Activated naive CD8-positive, alpha-beta T cell treated with anti-CD3 and anti-CD28 coated beads for 36 hours (primary cell): ENCODE measurements around the gene TNPO2. TPM values are rescaled to one million over a fixed set of nuclear protein-coding genes. Genes with fewer than 3 reads are reported as not detected.
"Not testable (repeated sequence)": the region's sequence is repeated elsewhere in the genome, so short reads cannot be mapped to it uniquely, and the experiment has no call there.

Experiments used
- DNase-seq: peaks from one replicate; pipeline ENCODE4 v3.0.0; 2021
- H3K27ac Mint-ChIP-seq: one replicate; pipeline ENCODE4 v1.8.0; 2022; ENCODE audit warnings: mild to moderate bottlenecking, moderate library complexity, mixed read lengths
- H3K27me3 Mint-ChIP-seq: one replicate; pipeline ENCODE4 v1.8.0; 2022; ENCODE audit warnings: mild to moderate bottlenecking, mixed read lengths
- H3K36me3 Mint-ChIP-seq: one replicate; pipeline ENCODE4 v1.8.0; 2021; ENCODE audit warnings: mild to moderate bottlenecking, mixed read lengths
- H3K4me1 Mint-ChIP-seq: one replicate; pipeline ENCODE4 v1.8.0; 2021; ENCODE audit warnings: mixed read lengths
- H3K4me3 Mint-ChIP-seq: one replicate; pipeline ENCODE4 v1.8.0; 2022; ENCODE audit warnings: mild to moderate bottlenecking, moderate library complexity, mixed read lengths
- H3K9me3 Mint-ChIP-seq: one replicate; pipeline ENCODE4 v1.8.0; 2022; ENCODE audit warnings: mixed read lengths
- total RNA-seq, 2 experiments: library from RNA; stranded (reverse); gene quantifications; one replicate each; pipeline ENCODE4 v1.2.3, GENCODE V29; 2021

The TNPO2 gene
- total RNA-seq, 2 experiments from 2014 or later = 125 to 134 TPM

DNA sequence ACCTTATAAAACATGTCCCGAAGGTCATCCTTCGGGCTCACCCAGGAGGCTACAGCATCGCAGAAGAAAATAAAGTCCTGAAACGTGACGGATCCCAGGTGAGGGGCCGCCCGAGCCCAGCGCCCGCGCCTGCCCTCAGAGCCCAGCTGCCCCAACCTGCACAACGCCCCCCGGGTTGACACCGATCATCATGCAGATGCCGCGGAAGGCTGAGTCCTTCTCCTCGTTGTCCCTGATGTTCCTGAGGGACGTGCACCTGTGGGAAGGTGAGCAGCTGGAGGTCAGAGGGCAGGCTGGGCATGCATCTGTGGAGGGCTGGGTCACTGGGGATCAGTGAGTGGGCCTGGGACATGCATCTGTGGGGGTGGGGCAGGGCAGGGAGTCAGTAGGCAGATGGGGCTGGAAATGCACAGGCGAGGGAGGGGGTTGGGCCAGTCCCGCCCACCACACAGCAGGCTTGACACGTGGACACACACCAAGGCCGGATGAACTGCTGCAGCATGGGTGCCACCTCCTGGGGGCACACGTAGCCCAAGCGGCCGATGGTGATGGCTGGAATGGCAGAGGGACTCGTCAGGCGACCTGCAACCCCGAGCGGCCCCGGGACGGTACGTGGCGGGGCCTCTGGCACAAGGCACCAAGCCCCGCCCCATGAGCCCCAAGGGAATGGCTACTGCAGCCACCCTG lies 22.0 kb downstream of the TNPO2 start:
- DNase-seq = no peak
- Mint-ChIP-seq H3K4me1 (peaks cover 2% of the 10 kb centered on the region), H3K27ac (no peak overlapping the region), H3K4me3 (no peak overlapping the region), H3K27me3 (no peaks in the 10 kb centered on the region), H3K36me3 (peaks cover 36% of the 10 kb centered on the region), H3K9me3 (no peaks in the 10 kb centered on the region)

DNA sequence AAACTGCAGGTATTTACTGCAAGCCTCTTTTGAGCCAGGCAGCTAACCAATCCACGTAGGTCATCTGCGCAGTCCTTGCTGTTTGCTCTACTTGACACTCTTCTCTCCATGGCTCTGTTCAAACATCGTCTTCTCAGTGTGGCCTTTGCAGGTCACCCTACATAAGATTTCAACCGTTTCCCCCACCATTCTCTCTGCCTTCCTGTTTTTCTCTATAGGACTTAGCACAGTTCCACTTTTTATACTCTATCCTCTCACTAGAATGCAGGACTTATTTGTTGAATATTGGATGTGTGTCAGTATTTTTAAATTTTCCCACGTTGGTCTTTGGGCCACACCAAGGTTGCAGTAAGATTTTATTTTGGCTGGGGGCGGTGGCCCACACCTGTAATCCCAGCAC lies 25.6 kb downstream of the TNPO2 start:
- no peaks in the 10 kb centered on the region for H3K9me3 Mint-ChIP-seq
- H3K4me1 Mint-ChIP-seq = peaks cover 7% of the 10 kb centered on the region
- H3K4me3 Mint-ChIP-seq = peak overlapping the region; percentile 30
- H3K36me3 Mint-ChIP-seq = peaks cover 19% of the 10 kb centered on the region
- H3K27ac Mint-ChIP-seq = peak overlapping the region; percentile 6
- DNase-seq = no peak
- no peaks in the 10 kb centered on the region for H3K27me3 Mint-ChIP-seq

GRCh38 chr19:12697425-12697824 lies 26.3 kb downstream of the TNPO2 start:
- not testable (repeated sequence) for DNase-seq, H3K4me1 Mint-ChIP-seq, H3K9me3 Mint-ChIP-seq, H3K27me3 Mint-ChIP-seq
- H3K27ac Mint-ChIP-seq = peak overlapping the region; percentile 94
- peak overlapping the region; percentile 87 for H3K4me3 Mint-ChIP-seq
- H3K36me3 Mint-ChIP-seq = peaks cover 16% of the 10 kb centered on the region

DNA sequence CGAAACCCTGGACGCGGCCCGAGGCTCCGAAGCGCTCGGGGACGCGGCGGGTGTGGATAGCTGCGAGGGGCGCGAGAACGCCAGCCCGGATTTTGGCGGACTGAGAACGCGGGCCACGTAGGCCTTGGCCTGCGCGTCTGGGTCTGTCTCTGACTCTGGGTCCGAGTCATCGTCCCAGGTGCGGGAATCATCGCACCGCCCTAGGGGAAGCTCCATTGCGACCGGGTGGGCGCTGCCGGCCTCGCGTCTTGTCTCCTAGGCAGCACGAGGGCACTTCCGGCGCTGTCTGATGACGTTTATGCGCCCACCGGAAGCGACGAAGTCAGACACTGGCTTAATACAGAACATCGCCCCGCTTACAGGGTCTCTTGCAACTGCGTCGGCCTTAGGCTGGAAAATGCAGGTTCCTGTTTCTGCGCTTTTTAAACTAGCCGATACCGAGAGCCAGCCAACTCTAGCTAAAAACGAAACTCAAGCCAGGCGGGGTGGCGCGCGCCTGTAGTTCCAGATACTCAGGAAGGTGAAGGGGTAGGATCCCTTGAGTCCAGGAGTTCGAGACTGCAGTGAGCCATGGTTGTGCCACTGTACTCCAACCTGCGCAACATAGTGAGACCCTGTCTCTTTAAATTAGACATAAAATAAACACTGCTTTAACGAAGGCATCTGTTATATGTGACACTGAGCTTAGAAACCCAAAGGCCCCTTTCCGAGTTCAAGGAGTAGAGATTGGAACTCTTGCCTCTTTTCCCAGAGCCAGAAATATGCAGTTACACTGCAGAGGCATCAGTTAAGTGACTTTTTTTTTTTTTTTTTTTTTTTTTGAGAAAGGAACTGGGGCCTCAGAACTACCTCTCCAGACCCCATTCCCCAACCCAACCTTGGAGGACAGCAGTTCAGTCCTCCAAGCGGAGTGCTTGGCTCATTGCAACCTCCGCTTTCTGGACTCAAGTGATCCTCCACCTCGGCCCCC lies 27.1 kb downstream of the TNPO2 start, which contains the start of gene FBXW9:
Gene FBXW9 (minus strand): TSS at position 266 of the 970 bp plus-strand sequence. CDS start 50 bp downstream, at position 216.
- Mint-ChIP-seq H3K27ac (peak within 1 kb of the TSS; percentile 94), H3K4me1 (peaks cover 7% of the 10 kb centered on the region), H3K36me3 (peaks cover 16% of the 10 kb centered on the region), H3K4me3 (peak within 1 kb of the TSS; percentile 87), H3K9me3 (no peaks in the 10 kb centered on the region), H3K27me3 (no peaks in the 10 kb centered on the region)
- DNase-seq = peak; percentile 95

GRCh38 chr19:12695997-12696365 lies 27.8 kb downstream of the TNPO2 start:
- H3K36me3 Mint-ChIP-seq = peaks cover 13% of the 10 kb centered on the region
- peaks cover 7% of the 10 kb centered on the region for H3K4me1 Mint-ChIP-seq

GRCh38 chr19:12695514-12695913 lies 28.2 kb downstream of the TNPO2 start:
- no peaks in the 10 kb centered on the region for H3K9me3 Mint-ChIP-seq
- no peaks in the 10 kb centered on the region for H3K27me3 Mint-ChIP-seq
- DNase-seq = no peak
- H3K27ac Mint-ChIP-seq = peak overlapping the region; percentile 48
- peak overlapping the region; percentile 87 for H3K4me3 Mint-ChIP-seq
- peaks cover 10% of the 10 kb centered on the region for H3K36me3 Mint-ChIP-seq
- peaks cover 7% of the 10 kb centered on the region for H3K4me1 Mint-ChIP-seq

More at GRCh38 chr19:12695997-12696365, 27.8 kb downstream of the TNPO2 start:
- Mint-ChIP-seq H3K27ac (peak overlapping the region; percentile 94), H3K27me3 (no peaks in the 10 kb centered on the region), H3K4me3 (peak overlapping the region; percentile 87), H3K9me3 (no peaks in the 10 kb centered on the region)
- DNase-seq = peak; percentile 35

- Mint-ChIP-seq H3K27ac (no peak overlapping the region), H3K9me3 (no peaks in the 10 kb centered on the region), H3K4me1 (peaks cover 7% of the 10 kb centered on the region), H3K36me3 (peaks cover 10% of the 10 kb centered on the region), H3K4me3 (peak overlapping the region; percentile 87), H3K27me3 (no peaks in the 10 kb centered on the region)
- DNase-seq = no peak
These were observed 28.6 kb downstream of the TNPO2 start for GRCh38 chr19:12695096-12695495.

DNA sequence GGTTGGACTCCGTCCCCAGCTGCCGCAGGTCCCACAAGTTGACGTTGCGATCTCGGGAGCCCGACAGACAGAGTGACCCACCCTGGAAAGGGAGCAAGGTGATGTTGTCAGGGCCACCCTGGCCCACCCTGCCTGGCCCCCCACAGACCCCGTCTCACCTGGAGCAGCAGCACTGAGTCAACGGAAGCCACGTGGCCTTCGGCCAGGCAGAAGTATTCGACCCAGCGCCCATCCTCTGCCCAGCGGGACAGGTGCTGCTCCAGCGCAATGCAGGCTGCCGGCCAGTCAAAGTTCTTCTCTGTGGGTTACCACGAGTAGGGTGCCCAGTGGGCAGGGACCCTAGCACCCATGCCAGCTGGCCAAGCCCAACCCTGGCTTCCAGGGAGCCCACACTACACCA lies 29.1 kb downstream of the TNPO2 start:
- Mint-ChIP-seq H3K36me3 (peaks cover 10% of the 10 kb centered on the region), H3K4me3 (peak overlapping the region; percentile 87), H3K27ac (no peak overlapping the region), H3K4me1 (peaks cover 7% of the 10 kb centered on the region), H3K27me3 (no peaks in the 10 kb centered on the region), H3K9me3 (no peaks in the 10 kb centered on the region)
- DNase-seq = no peak

DNA sequence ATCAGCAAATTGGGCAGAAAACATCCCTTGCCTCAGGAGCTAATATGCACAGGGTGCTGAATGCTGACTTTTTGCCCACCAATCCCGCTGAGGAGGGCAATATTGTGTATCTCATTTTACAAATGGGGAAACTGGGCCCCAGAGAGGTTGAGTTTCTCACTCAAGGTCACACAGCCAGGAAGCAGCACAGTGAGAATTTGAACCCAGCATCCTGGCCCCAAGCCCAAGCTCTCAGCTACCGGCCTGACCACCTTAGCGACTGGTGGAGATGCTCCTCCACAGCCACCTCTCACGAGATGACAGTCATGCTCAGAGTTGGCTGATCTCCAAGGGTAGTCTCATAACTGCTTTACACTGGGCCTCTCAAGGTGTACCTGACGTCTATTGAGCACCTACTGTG lies 30.8 kb downstream of the TNPO2 start:
- peaks cover 7% of the 10 kb centered on the region for H3K4me1 Mint-ChIP-seq
- peaks cover 5% of the 10 kb centered on the region for H3K36me3 Mint-ChIP-seq
- no peaks in the 10 kb centered on the region for H3K9me3 Mint-ChIP-seq
- no peak overlapping the region for H3K27ac Mint-ChIP-seq
- no peaks in the 10 kb centered on the region for H3K27me3 Mint-ChIP-seq
- no peak overlapping the region for H3K4me3 Mint-ChIP-seq
- DNase-seq = no peak

- no peak overlapping the region for H3K27ac Mint-ChIP-seq
These were observed 34.0 kb downstream of the TNPO2 start for GRCh38 chr19:12689581-12690216.

GRCh38 chr19:12689012-12689411 lies 34.7 kb downstream of the TNPO2 start:
- H3K27ac Mint-ChIP-seq = no peak overlapping the region
- H3K4me1 Mint-ChIP-seq = no peaks in the 10 kb centered on the region
- H3K4me3 Mint-ChIP-seq = no peak overlapping the region
- no peaks in the 10 kb centered on the region for H3K9me3 Mint-ChIP-seq
- DNase-seq = no peak
- H3K27me3 Mint-ChIP-seq = no peaks in the 10 kb centered on the region
- H3K36me3 Mint-ChIP-seq = peaks cover 2% of the 10 kb centered on the region

More at GRCh38 chr19:12689581-12690216, 34.0 kb downstream of the TNPO2 start:
- Mint-ChIP-seq H3K4me3 (no peak overlapping the region), H3K27me3 (no peaks in the 10 kb centered on the region), H3K36me3 (peaks cover 4% of the 10 kb centered on the region), H3K9me3 (no peaks in the 10 kb centered on the region), H3K4me1 (peaks cover 1% of the 10 kb centered on the region)
- DNase-seq = no peak

GRCh38 chr19:12687496-12688196 lies 36.1 kb downstream of the TNPO2 start, which contains the start of gene GNG14:
TSS of gene GNG14 (plus strand) at chr19:12687998. CDS start at chr19:12688049, 51 bp downstream.
- Mint-ChIP-seq H3K4me1 (no peaks in the 10 kb centered on the region), H3K27me3 (no peaks in the 10 kb centered on the region), H3K4me3 (no peak within 1 kb of the TSS), H3K36me3 (peaks cover 2% of the 10 kb centered on the region), H3K27ac (no peak within 1 kb of the TSS), H3K9me3 (no peaks in the 10 kb centered on the region)
- DNase-seq = no peak

DNA sequence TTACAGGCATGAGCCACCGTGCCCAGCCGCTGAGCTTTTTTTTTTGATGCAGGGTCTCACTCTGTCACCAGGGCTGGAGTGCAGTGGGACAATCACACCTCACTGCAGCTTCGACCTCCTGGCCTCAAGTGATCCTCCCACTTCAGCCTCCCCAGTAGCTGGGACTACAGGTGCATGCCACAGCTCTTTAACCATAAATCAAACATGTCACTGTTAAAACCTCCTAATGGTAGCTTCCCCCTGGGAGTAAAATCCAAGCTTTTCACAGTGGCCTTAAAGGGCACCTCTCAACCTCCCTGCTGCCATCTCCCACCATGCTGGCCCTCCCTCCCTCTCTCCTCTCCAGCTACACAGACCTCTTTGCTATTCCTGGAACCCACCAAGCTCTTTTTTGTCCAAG lies 37.9 kb downstream of the TNPO2 start:
- no peak for DNase-seq
- Mint-ChIP-seq H3K27ac (peak overlapping the region; percentile 13), H3K27me3 (no peaks in the 10 kb centered on the region), H3K4me1 (peaks cover 5% of the 10 kb centered on the region), H3K36me3 (peaks cover 7% of the 10 kb centered on the region), H3K4me3 (no peak overlapping the region), H3K9me3 (no peaks in the 10 kb centered on the region)
